ENCODE results near the gene COQ5. TPM values are rescaled to one million over a fixed set of nuclear protein-coding genes. Genes with fewer than 3 reads are reported as not detected.

The COQ5 gene
- 10 to 100 TPM; 23.6 to 29.9 (median 26.4) TPM for total RNA-seq

GRCh38 chr12:120528861-120529525 is at the start of gene COQ5:
Gene COQ5, minus strand, starts transcription at chr12:120529158. Its CDS starts 17 bp downstream, at chr12:120529141.
- Mint-ChIP-seq H3K36me3 (ENCODE audit: insufficient read depth) (peaks cover 4% of the 10 kb centered on the region), H3K4me1 (ENCODE audit: low read depth) (peaks cover 21% of the 10 kb centered on the region), H3K9me3 (no peaks in the 10 kb centered on the region), H3K4me3 (peak within 1 kb of the TSS; percentile 100), H3K27me3 (ENCODE audit: low read depth) (no peaks in the 10 kb centered on the region)
- ATAC-seq = peak; percentile 97 to 98
- DNase-seq = peak; percentile 78

- no peak for ATAC-seq
- Mint-ChIP-seq H3K27me3 (ENCODE audit: low read depth) (no peaks in the 10 kb centered on the region), H3K4me1 (ENCODE audit: low read depth) (no peaks in the 10 kb centered on the region), H3K4me3 (no peak overlapping the region), H3K9me3 (no peaks in the 10 kb centered on the region), H3K36me3 (ENCODE audit: insufficient read depth) (peaks cover 56% of the 10 kb centered on the region)
- DNase-seq = no peak
Observed at GRCh38 chr12:120574106-120574505, 45.1 kb upstream of the COQ5 start.

- Mint-ChIP-seq H3K4me1 (ENCODE audit: low read depth) (no peaks in the 10 kb centered on the region), H3K9me3 (no peaks in the 10 kb centered on the region), H3K27me3 (ENCODE audit: low read depth) (no peaks in the 10 kb centered on the region), H3K4me3 (no peak overlapping the region), H3K36me3 (ENCODE audit: insufficient read depth) (peaks cover 56% of the 10 kb centered on the region)
- DNase-seq (no peak), ATAC-seq (no peak)
Observed at GRCh38 chr12:120573560-120573959, 44.6 kb upstream of the COQ5 start.

GRCh38 chr12:120571299-120571698 is 42.3 kb upstream of the COQ5 start:
- no peak for DNase-seq
- Mint-ChIP-seq H3K4me1 (ENCODE audit: low read depth) (no peaks in the 10 kb centered on the region), H3K9me3 (no peaks in the 10 kb centered on the region), H3K36me3 (ENCODE audit: insufficient read depth) (peaks cover 50% of the 10 kb centered on the region), H3K4me3 (no peak overlapping the region), H3K27me3 (ENCODE audit: low read depth) (no peaks in the 10 kb centered on the region)
- no peak for ATAC-seq

- Mint-ChIP-seq H3K4me3 (no peak overlapping the region), H3K4me1 (ENCODE audit: low read depth) (no peaks in the 10 kb centered on the region), H3K9me3 (no peaks in the 10 kb centered on the region), H3K36me3 (ENCODE audit: insufficient read depth) (peaks cover 43% of the 10 kb centered on the region), H3K27me3 (ENCODE audit: low read depth) (no peaks in the 10 kb centered on the region)
- DNase-seq = no peak
- no peak for ATAC-seq
Observed at GRCh38 chr12:120563495-120563894, 34.5 kb upstream of the COQ5 start.

GRCh38 chr12:120562906-120563305 is 33.9 kb upstream of the COQ5 start:
- Mint-ChIP-seq H3K36me3 (ENCODE audit: insufficient read depth) (peaks cover 44% of the 10 kb centered on the region), H3K27me3 (ENCODE audit: low read depth) (no peaks in the 10 kb centered on the region), H3K4me1 (ENCODE audit: low read depth) (no peaks in the 10 kb centered on the region), H3K9me3 (no peaks in the 10 kb centered on the region), H3K4me3 (no peak overlapping the region)
- ATAC-seq = no peak
- DNase-seq = no peak

- Mint-ChIP-seq H3K4me1 (ENCODE audit: low read depth) (peaks cover 2% of the 10 kb centered on the region), H3K27me3 (ENCODE audit: low read depth) (no peaks in the 10 kb centered on the region), H3K36me3 (ENCODE audit: insufficient read depth) (peaks cover 36% of the 10 kb centered on the region), H3K9me3 (no peaks in the 10 kb centered on the region), H3K4me3 (no peak overlapping the region)
- no peak for ATAC-seq
- DNase-seq = no peak
Observed at GRCh38 chr12:120557589-120557988, 28.6 kb upstream of the COQ5 start.

GRCh38 chr12:120554678-120555077 is 25.7 kb upstream of the COQ5 start:
- H3K4me1 Mint-ChIP-seq (ENCODE audit: low read depth) = peaks cover 5% of the 10 kb centered on the region
- peaks cover 18% of the 10 kb centered on the region for H3K36me3 Mint-ChIP-seq (ENCODE audit: insufficient read depth)
- H3K4me3 Mint-ChIP-seq = no peak overlapping the region
- no peak for DNase-seq
- no peak for ATAC-seq
- H3K27me3 Mint-ChIP-seq (ENCODE audit: low read depth) = no peaks in the 10 kb centered on the region
- H3K9me3 Mint-ChIP-seq = no peaks in the 10 kb centered on the region

GRCh38 chr12:120546050-120546386 is 17.1 kb upstream of the COQ5 start:
- ATAC-seq (no peak), DNase-seq (no peak)
- H3K36me3 Mint-ChIP-seq (ENCODE audit: insufficient read depth) = peaks cover 13% of the 10 kb centered on the region
- H3K9me3 Mint-ChIP-seq = no peaks in the 10 kb centered on the region
- no peaks in the 10 kb centered on the region for H3K27me3 Mint-ChIP-seq (ENCODE audit: low read depth)
- H3K4me3 Mint-ChIP-seq = no peak overlapping the region
- peaks cover 15% of the 10 kb centered on the region for H3K4me1 Mint-ChIP-seq (ENCODE audit: low read depth)

- H3K4me1 Mint-ChIP-seq (ENCODE audit: low read depth) = peaks cover 27% of the 10 kb centered on the region
Observed at GRCh38 chr12:120544691-120545090, 15.7 kb upstream of the COQ5 start.

GRCh38 chr12:120542166-120542565 is 13.2 kb upstream of the COQ5 start:
- H3K4me3 Mint-ChIP-seq = no peak overlapping the region
- ATAC-seq (no peak), DNase-seq (no peak)
- H3K4me1 Mint-ChIP-seq (ENCODE audit: low read depth) = peaks cover 52% of the 10 kb centered on the region
- peaks cover 22% of the 10 kb centered on the region for H3K36me3 Mint-ChIP-seq (ENCODE audit: insufficient read depth)
- no peaks in the 10 kb centered on the region for H3K27me3 Mint-ChIP-seq (ENCODE audit: low read depth)
- H3K9me3 Mint-ChIP-seq = no peaks in the 10 kb centered on the region

More at GRCh38 chr12:120544691-120545090, 15.7 kb upstream of the COQ5 start:
- H3K27me3 Mint-ChIP-seq (ENCODE audit: low read depth) = no peaks in the 10 kb centered on the region
- no peaks in the 10 kb centered on the region for H3K9me3 Mint-ChIP-seq
- no peak overlapping the region for H3K4me3 Mint-ChIP-seq
- ATAC-seq = no peak
- DNase-seq = no peak
- H3K36me3 Mint-ChIP-seq (ENCODE audit: insufficient read depth) = peaks cover 17% of the 10 kb centered on the region

- DNase-seq (no peak), ATAC-seq (no peak)
- Mint-ChIP-seq H3K9me3 (no peaks in the 10 kb centered on the region), H3K27me3 (ENCODE audit: low read depth) (no peaks in the 10 kb centered on the region), H3K4me3 (no peak overlapping the region), H3K36me3 (ENCODE audit: insufficient read depth) (peaks cover 13% of the 10 kb centered on the region), H3K4me1 (ENCODE audit: low read depth) (peaks cover 64% of the 10 kb centered on the region)
Observed at GRCh38 chr12:120540445-120540844, 11.5 kb upstream of the COQ5 start.

GRCh38 chr12:120539303-120539702 is 10.3 kb upstream of the COQ5 start:
- peaks cover 13% of the 10 kb centered on the region for H3K36me3 Mint-ChIP-seq (ENCODE audit: insufficient read depth)
- H3K4me1 Mint-ChIP-seq (ENCODE audit: low read depth) = peaks cover 65% of the 10 kb centered on the region
- ATAC-seq (peak in 1 of 2 donors; percentile 32), DNase-seq (no peak)
- no peaks in the 10 kb centered on the region for H3K9me3 Mint-ChIP-seq
- peak overlapping the region; percentile 95 for H3K4me3 Mint-ChIP-seq
- H3K27me3 Mint-ChIP-seq (ENCODE audit: low read depth) = no peaks in the 10 kb centered on the region

GRCh38 chr12:120538281-120539156 is 9.6 kb upstream of the COQ5 start:
- DNase-seq (no peak), ATAC-seq (no peak)
- H3K9me3 Mint-ChIP-seq = no peaks in the 10 kb centered on the region
- H3K4me3 Mint-ChIP-seq = peak overlapping the region; percentile 95
- peaks cover 13% of the 10 kb centered on the region for H3K36me3 Mint-ChIP-seq (ENCODE audit: insufficient read depth)
- peaks cover 64% of the 10 kb centered on the region for H3K4me1 Mint-ChIP-seq (ENCODE audit: low read depth)
- no peaks in the 10 kb centered on the region for H3K27me3 Mint-ChIP-seq (ENCODE audit: low read depth)

- Mint-ChIP-seq H3K36me3 (ENCODE audit: insufficient read depth) (peaks cover 12% of the 10 kb centered on the region), H3K27me3 (ENCODE audit: low read depth) (no peaks in the 10 kb centered on the region), H3K4me1 (ENCODE audit: low read depth) (peaks cover 62% of the 10 kb centered on the region), H3K9me3 (no peaks in the 10 kb centered on the region), H3K4me3 (peak overlapping the region; percentile 95)
- DNase-seq = no peak
- no peak for ATAC-seq
Observed at GRCh38 chr12:120537856-120538220, 8.9 kb upstream of the COQ5 start.
